Measurements from ENCODE around the gene ETV7.

Gene ETV7

DNA sequence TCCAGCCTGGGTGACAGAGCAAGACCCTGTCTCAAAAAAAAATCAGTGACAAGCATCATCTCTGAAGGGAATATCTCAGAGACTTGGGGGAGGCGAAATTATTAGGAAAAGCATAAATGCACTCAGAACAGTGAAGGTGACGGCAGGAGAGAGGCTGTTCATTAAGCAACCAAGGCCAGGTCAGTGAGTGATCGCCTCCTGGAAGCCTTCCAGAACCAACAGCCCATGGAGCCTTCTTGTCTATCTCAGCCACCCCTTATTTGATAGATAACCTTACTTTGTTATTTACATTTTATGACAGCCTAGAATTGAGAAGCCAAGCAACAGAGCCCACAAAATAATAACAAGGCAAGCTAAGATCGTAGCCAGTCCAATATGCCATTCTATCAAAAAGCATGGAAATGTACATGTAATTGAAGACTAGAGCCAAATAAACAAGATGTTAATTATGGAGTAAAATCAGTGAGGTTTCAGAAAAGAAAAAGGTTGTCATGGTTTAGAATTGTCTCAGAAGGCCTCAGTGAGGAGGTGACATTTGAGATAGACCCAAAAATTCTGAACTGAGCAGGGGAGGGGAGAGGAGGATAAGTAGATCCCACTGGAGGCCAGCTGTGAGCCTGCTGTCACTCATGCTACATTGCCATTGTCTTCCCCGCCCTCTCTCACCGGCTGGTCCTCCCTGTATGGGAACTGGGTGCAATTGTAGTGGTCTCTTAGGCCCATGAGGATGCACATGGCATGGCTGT, 68.6 kb downstream of the ETV7 start:
- no peak for DNase-seq

GRCh38 chr6:36317623-36318022, 69.8 kb downstream of the ETV7 start:
- DNase-seq, result no peak
